NT2/D1 (cell line): ENCODE results near the gene MAD1L1.

Source experiments
- SUZ12 ChIP-seq: IDR thresholded peaks from 2 replicates; pipeline ENCODE4 v1.6.1; 2011; ENCODE audit not compliant: insufficient read length, insufficient read depth; ENCODE audit errors: extremely low read depth
- YY1 ChIP-seq: IDR thresholded peaks from 2 replicates; pipeline ENCODE4 v1.6.1; 2011; ENCODE audit not compliant: insufficient read length, insufficient read depth

- TF ChIP-seq YY1 (no peak), SUZ12 (no peak)
Observed at GRCh38 chr7:1950066-1950451, 282.7 kb downstream of the MAD1L1 start.
